Stimulated activated CD8-positive, alpha-beta memory T cell treated with anti-CD3 and anti-CD28 coated beads, Interleukin-7, amount 100 ng/mL, for 4 hours (primary cell): Measurements from ENCODE around the gene SSR1.
"Not testable (repeated sequence)": the region's sequence is repeated elsewhere in the genome, so short reads cannot be mapped to it uniquely, and the experiment has no call there.

Source experiments
- DNase-seq, 2 donors: peaks; one replicate each; pipeline ENCODE4 v3.0.0-alpha.2; 2020; ENCODE audit warnings: low read depth in 2 of 2

The SSR1 gene

GRCh38 chr6:7312616-7313504, at the start of gene SSR1:
Gene SSR1 (minus strand): TSS chr6:7313199. CDS start chr6:7313120, 79 bp downstream.
- DNase-seq: peak; percentile 87 to 95

GRCh38 chr6:7351916-7352315, 38.9 kb upstream of the SSR1 start:
- not testable (repeated sequence) for DNase-seq

GRCh38 chr6:7350591-7350990, 37.6 kb upstream of the SSR1 start:
- DNase-seq: not testable (repeated sequence)

GRCh38 chr6:7347551-7347997, 34.6 kb upstream of the SSR1 start:
- DNase-seq: not testable (repeated sequence)

GRCh38 chr6:7344773-7345450, 31.9 kb upstream of the SSR1 start:
- DNase-seq: not testable (repeated sequence)

- no peak for DNase-seq
These were observed 30.8 kb upstream of the SSR1 start for GRCh38 chr6:7343546-7344475.

GRCh38 chr6:7341989-7342742, 29.2 kb upstream of the SSR1 start:
- no peak for DNase-seq

GRCh38 chr6:7341271-7341670, 28.3 kb upstream of the SSR1 start:
- DNase-seq: no peak

GRCh38 chr6:7339007-7339732, 26.2 kb upstream of the SSR1 start:
- not testable (repeated sequence) for DNase-seq

GRCh38 chr6:7338031-7338430, 25.0 kb upstream of the SSR1 start:
- no peak for DNase-seq

- no peak for DNase-seq
These were observed 22.5 kb upstream of the SSR1 start for GRCh38 chr6:7335519-7335918.

- DNase-seq: no peak
These were observed 21.7 kb upstream of the SSR1 start for GRCh38 chr6:7334685-7335084.

- no peak for DNase-seq
These were observed 19.2 kb upstream of the SSR1 start for GRCh38 chr6:7332090-7332745.

- no peak for DNase-seq
These were observed 18.5 kb upstream of the SSR1 start for GRCh38 chr6:7331452-7331851.

- DNase-seq: no peak
These were observed 15.2 kb upstream of the SSR1 start for GRCh38 chr6:7328243-7328642.

- no peak for DNase-seq
These were observed 12.8 kb upstream of the SSR1 start for GRCh38 chr6:7325750-7326149.

GRCh38 chr6:7324520-7324919, 11.5 kb upstream of the SSR1 start:
- no peak for DNase-seq

- DNase-seq: no peak
These were observed 10.1 kb upstream of the SSR1 start for GRCh38 chr6:7323074-7323473.

- not testable (repeated sequence) for DNase-seq
These were observed 8.9 kb upstream of the SSR1 start for GRCh38 chr6:7321866-7322265.

GRCh38 chr6:7319406-7319805, 6.4 kb upstream of the SSR1 start:
- DNase-seq: not testable (repeated sequence)
